ENCODE data around the gene SLC30A1. TPM values are rescaled to one million over a fixed set of nuclear protein-coding genes. Genes with fewer than 3 reads are reported as not detected.

SLC30A1 gene
- total RNA-seq, 2 donors from 2014 or later = 10.5 to 13.1 TPM

- Histone ChIP-seq H3K27ac (no peak overlapping the region), H3K4me1 (no peaks in the 10 kb centered on the region)
- DNase-seq (ENCODE audit: low spot score) = no peak
These were observed 17.6 kb upstream of the SLC30A1 start for GRCh38 chr1:211596418-211597181.

DNA sequence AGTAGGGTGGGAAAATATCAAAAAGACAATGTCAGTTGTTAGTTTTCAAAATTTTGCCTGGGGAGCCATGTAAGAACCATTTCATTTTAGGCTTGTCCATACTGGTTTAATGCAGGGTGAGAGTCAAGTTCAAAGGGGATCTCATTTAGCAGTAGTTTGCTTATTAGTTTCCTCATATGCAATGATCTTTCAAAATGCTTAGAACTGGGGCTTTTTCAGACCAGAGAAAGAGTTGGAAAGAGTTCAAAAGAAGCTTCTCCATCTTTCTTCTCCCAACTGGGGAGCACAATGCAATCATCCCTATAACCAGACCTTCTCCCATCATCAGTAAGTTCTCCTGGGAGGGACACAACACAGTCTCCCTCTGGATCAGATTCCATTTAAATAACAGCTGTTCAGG, 16.5 kb upstream of the SLC30A1 start:
- no peak overlapping the region for H3K27ac ChIP-seq
- no peaks in the 10 kb centered on the region for H3K4me1 ChIP-seq
- H3K4me3 ChIP-seq = no peak overlapping the region
- DNase-seq (ENCODE audit: low spot score) = no peak
- H3K9me3 ChIP-seq = no peaks in the 10 kb centered on the region
- no peaks in the 10 kb centered on the region for H3K36me3 ChIP-seq
- H3K27me3 ChIP-seq = no peaks in the 10 kb centered on the region
- TF ChIP-seq, protein P1, sequence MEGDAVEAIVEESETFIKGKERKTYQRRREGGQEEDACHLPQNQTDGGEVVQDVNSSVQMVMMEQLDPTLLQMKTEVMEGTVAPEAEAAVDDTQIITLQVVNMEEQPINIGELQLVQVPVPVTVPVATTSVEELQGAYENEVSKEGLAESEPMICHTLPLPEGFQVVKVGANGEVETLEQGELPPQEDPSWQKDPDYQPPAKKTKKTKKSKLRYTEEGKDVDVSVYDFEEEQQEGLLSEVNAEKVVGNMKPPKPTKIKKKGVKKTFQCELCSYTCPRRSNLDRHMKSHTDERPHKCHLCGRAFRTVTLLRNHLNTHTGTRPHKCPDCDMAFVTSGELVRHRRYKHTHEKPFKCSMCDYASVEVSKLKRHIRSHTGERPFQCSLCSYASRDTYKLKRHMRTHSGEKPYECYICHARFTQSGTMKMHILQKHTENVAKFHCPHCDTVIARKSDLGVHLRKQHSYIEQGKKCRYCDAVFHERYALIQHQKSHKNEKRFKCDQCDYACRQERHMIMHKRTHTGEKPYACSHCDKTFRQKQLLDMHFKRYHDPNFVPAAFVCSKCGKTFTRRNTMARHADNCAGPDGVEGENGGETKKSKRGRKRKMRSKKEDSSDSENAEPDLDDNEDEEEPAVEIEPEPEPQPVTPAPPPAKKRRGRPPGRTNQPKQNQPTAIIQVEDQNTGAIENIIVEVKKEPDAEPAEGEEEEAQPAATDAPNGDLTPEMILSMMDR (IDR thresholded peaks at IDR 0.05) = no peak

More at GRCh38 chr1:211596418-211597181, 17.6 kb upstream of the SLC30A1 start:
- H3K9me3 ChIP-seq = no peaks in the 10 kb centered on the region
- H3K36me3 ChIP-seq = no peaks in the 10 kb centered on the region
- H3K27me3 ChIP-seq = no peaks in the 10 kb centered on the region
- TF ChIP-seq, protein P1 (IDR thresholded peaks at IDR 0.05) = no peak
- no peak overlapping the region for H3K4me3 ChIP-seq

- no peak for DNase-seq (ENCODE audit: low spot score)
- H3K27ac ChIP-seq = peak overlapping the region in 1 of 2 donors; percentile 47
- no peaks in the 10 kb centered on the region for H3K9me3 ChIP-seq
- H3K36me3 ChIP-seq = no peaks in the 10 kb centered on the region
- TF ChIP-seq, protein P1 (IDR thresholded peaks at IDR 0.05) = no peak
- no peaks in the 10 kb centered on the region for H3K27me3 ChIP-seq
- no peak overlapping the region for H3K4me3 ChIP-seq
- H3K4me1 ChIP-seq = no peaks in the 10 kb centered on the region
These were observed 13.1 kb upstream of the SLC30A1 start for GRCh38 chr1:211591980-211592493.

GRCh38 chr1:211589782-211590721, 11.1 kb upstream of the SLC30A1 start:
- no peaks in the 10 kb centered on the region for H3K27me3 ChIP-seq
- peak overlapping the region in 1 of 2 donors; percentile 44 for H3K27ac ChIP-seq
- TF ChIP-seq, protein P1 (IDR thresholded peaks at IDR 0.05) = no peak
- DNase-seq (ENCODE audit: low spot score) = peak; percentile 87
- no peak overlapping the region for H3K4me3 ChIP-seq
- no peaks in the 10 kb centered on the region for H3K9me3 ChIP-seq
- H3K4me1 ChIP-seq = no peaks in the 10 kb centered on the region
- H3K36me3 ChIP-seq = no peaks in the 10 kb centered on the region

DNA sequence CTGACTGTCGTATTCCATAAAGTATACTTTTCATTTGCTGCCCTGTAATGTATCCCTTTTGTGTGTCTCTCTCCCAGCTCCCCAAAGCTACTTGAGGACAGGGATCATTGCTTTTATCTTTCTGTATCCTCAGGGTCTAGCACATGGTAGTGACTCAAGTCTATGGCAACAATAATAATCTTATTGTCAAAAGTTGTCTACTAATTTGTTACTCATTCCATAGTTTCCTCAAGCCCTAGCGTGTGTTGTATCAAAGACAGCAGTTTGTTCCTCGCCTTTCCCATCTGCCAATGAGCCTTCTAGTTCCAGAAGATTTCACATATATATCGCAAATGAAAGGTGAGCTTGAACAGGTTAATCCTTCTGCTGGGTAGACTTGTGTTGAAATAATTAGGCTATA, 9.8 kb upstream of the SLC30A1 start:
- TF ChIP-seq, protein P1 (IDR thresholded peaks at IDR 0.05) = no peak
- Histone ChIP-seq H3K9me3 (no peaks in the 10 kb centered on the region), H3K27ac (no peak overlapping the region), H3K4me3 (no peak overlapping the region), H3K4me1 (no peaks in the 10 kb centered on the region), H3K27me3 (no peaks in the 10 kb centered on the region), H3K36me3 (no peaks in the 10 kb centered on the region)
- DNase-seq (ENCODE audit: low spot score) = no peak
